ENCODE results near the gene MAIP1. TPM values are rescaled to one million over a fixed set of nuclear protein-coding genes. Genes with fewer than 3 reads are reported as not detected.

The MAIP1 gene
- total RNA-seq, 1 experiment from 2014 or later: 29.3 TPM

GRCh38 chr2:199956062-199956380, 639 bp downstream of the MAIP1 start:
- Mint-ChIP-seq H3K9me3 (no peaks in the 10 kb centered on the region), H3K36me3 (peaks cover 26% of the 10 kb centered on the region), H3K27ac (peak overlapping the region; percentile 96), H3K4me1 (peaks cover 28% of the 10 kb centered on the region), H3K27me3 (ENCODE audit: low read depth) (no peaks in the 10 kb centered on the region), H3K4me3 (peak overlapping the region; percentile 99)
- POLR2A ChIA-PET: no interaction called here
- CTCF ChIA-PET: no interaction called here
- DNase-seq (ENCODE audit: low spot score) (no peak), ATAC-seq (no peak)
- 0 out of 2 replicates have a peak, but pooled peaks have one; percentile 5 for TF ChIP-seq ZNF138 (CRISPR knock-in tag; conservative IDR thresholded peaks at IDR 0.05)
- peak; percentile 17; the same call in 1 of the 2 replicates for TF ChIP-seq HMGXB4 (CRISPR knock-in tag; IDR thresholded peaks at IDR 0.05)
- TF ChIP-seq ZNF121 (CRISPR knock-in tag; IDR thresholded peaks at IDR 0.05): no peak
- TF ChIP-seq TP53 (CRISPR knock-in tag; IDR thresholded peaks at IDR 0.05): 0 out of 2 replicates have a peak, but pooled peaks have one; percentile 4
- no peak for TF ChIP-seq ZBTB43 (CRISPR knock-in tag; IDR thresholded peaks at IDR 0.05)
- TF ChIP-seq TCF7 (CRISPR knock-in tag; IDR thresholded peaks at IDR 0.05; ENCODE audit: low read depth): 0 out of 2 replicates have a peak, but pooled peaks have one; percentile 42
- TF ChIP-seq ATF2 (CRISPR knock-in tag; IDR thresholded peaks at IDR 0.05; ENCODE audit: borderline replicate concordance, low read depth): no peak

- TF ChIP-seq HMGA2 (CRISPR knock-in tag; IDR thresholded peaks at IDR 0.05) (no peak), OVOL2 (CRISPR knock-in tag; IDR thresholded peaks at IDR 0.05; ENCODE audit: borderline replicate concordance) (no peak), ATF2 (CRISPR knock-in tag; IDR thresholded peaks at IDR 0.05; ENCODE audit: borderline replicate concordance, low read depth) (no peak), ZNF281 (CRISPR knock-in tag; IDR thresholded peaks at IDR 0.05) (no peak), RORB (CRISPR knock-in tag; IDR thresholded peaks at IDR 0.05) (no peak), IRF2 (CRISPR knock-in tag; IDR thresholded peaks at IDR 0.05; ENCODE audit: borderline replicate concordance, low read depth) (no peak), SP1 (CRISPR knock-in tag; conservative IDR thresholded peaks at IDR 0.05) (no peak), ZNF263 (CRISPR knock-in tag; IDR thresholded peaks at IDR 0.05; ENCODE audit: low read depth) (no peak), SMAD3 (CRISPR knock-in tag; IDR thresholded peaks at IDR 0.05; ENCODE audit: borderline replicate concordance) (no peak)
- no peak for DNase-seq (ENCODE audit: low spot score)
- Mint-ChIP-seq H3K27me3 (ENCODE audit: low read depth) (no peaks in the 10 kb centered on the region), H3K36me3 (peaks cover 39% of the 10 kb centered on the region), H3K4me3 (peak overlapping the region; percentile 55; the same call in 1 of the 2 replicates), H3K9me3 (no peaks in the 10 kb centered on the region), H3K4me1 (peaks cover 28% of the 10 kb centered on the region), H3K27ac (no peak overlapping the region)
- CTCF ChIA-PET: no interaction called here
- POLR2A ChIA-PET: no interaction called here
- no peak for ATAC-seq
Measured at GRCh38 chr2:199958014-199958413, 2.6 kb downstream of the MAIP1 start.

Data from WTC11 (cell line).